Right atrium auricular region (tissue), 2 donors: Measurements from ENCODE around the gene MRPS18A. TPM values are rescaled to one million over a fixed set of nuclear protein-coding genes. Genes with fewer than 3 reads are reported as not detected.
A peak's percentile ranks its signal among the peaks of the same experiment; 100 is the strongest.

ENCODE experiments used
- DNase-seq: peaks from one replicate; pipeline ENCODE4 v3.0.0-alpha.2; 2019; ENCODE audit warnings: low spot score
- H3K27ac ChIP-seq, 2 donors: fragments of 200-600 bp; sonication (generic); 1 replicate in 1 of 2; 2 replicates in 1 of 2; pipeline ENCODE4 v1.5.1; 2016 to 2019
- H3K27me3 ChIP-seq, 2 donors: fragments of 200-600 bp; sonication (generic); one replicate each; pipeline versions ENCODE4 v1.5.1 to v1.6.0; 2017 to 2019
- H3K36me3 ChIP-seq: fragments of 200-600 bp; sonication (generic); one replicate; pipeline ENCODE4 v1.5.1; 2016
- H3K4me1 ChIP-seq, 2 donors: fragments of 200-600 bp; sonication (generic); one replicate each; pipeline versions ENCODE4 v1.5.1 to v1.6.0; 2017 to 2019
- H3K4me3 ChIP-seq, 2 donors: fragments of 200-600 bp; sonication (generic); 1 replicate in 1 of 2; 2 replicates in 1 of 2; pipeline ENCODE4 v1.5.1; 2017 to 2019; ENCODE audit warnings: mild to moderate bottlenecking in 1 of 2, moderate library complexity in 1 of 2
- H3K9me3 ChIP-seq, 2 donors: fragments of 200-600 bp; sonication (generic); one replicate each; pipeline ENCODE4 v1.5.1; 2019
- CTCF ChIP-seq, 2 donors: fragments of 200-600 bp; sonication (generic); IDR thresholded peaks; one replicate each; pipeline ENCODE4 v1.5.1; 2019; ENCODE audit warnings: antibody characterized with exemption in 2 of 2
- total RNA-seq, 2 donors: library from RNA; depleted of rRNA; stranded (reverse); fragments of >200 nt; gene quantifications; one replicate each; pipeline ENCODE4 v1.1.0, GENCODE V29; 2016

The MRPS18A gene
- total RNA-seq, 2 donors from 2014 or later, result 40.4 to 42.7 TPM

GRCh38 chr6:43699564-43700186 lies 12.1 kb upstream of the MRPS18A start:
- H3K9me3 ChIP-seq, result no peaks in the 10 kb centered on the region
- TF ChIP-seq CTCF (IDR thresholded peaks at IDR 0.05), result no peak
- DNase-seq, result no peak
- H3K4me1 ChIP-seq, result peaks cover 0 to 44% of the 10 kb centered on the region in 2 donors
- H3K4me3 ChIP-seq, result no peak overlapping the region
- H3K27me3 ChIP-seq, result no peaks in the 10 kb centered on the region
- H3K27ac ChIP-seq, result peak overlapping the region in 1 of 2 donors; percentile 20
- H3K36me3 ChIP-seq, result no peaks in the 10 kb centered on the region

DNA sequence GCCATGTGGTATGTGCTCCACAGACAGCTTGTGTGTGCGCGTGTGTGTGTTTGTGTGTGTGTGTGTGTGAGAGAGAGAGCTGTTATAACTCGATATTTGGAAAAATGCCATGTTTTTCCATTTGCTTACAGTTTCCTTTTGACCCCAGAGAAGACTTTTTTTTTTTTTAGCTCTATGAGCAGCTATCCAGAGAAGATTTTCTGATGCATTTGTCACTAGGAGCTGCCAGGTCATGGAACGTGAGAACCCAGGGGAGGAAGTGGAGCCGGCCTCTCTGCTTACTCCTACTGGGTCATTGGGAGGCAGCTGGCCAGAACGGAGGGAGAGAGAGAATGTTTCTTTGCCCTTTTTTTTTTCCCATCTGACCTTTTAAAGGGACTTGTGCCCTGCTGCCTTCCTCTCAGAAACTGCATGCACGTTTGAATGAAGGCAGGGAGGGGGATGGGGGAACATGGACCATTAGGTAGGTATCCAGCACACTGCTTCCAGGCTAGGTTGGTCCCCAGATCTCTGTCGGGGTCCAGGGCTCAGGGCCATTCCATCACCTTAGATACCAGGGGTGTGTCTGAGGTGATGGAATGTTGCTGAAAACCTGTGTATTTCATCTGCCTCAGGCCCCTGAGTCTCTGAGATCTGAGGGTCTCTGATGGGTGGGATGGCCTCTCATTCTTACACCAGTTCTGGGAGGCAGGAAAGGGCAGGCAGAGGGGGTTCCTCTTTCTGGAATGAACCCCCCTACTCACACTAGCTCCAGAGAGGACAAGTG lies 11.2 kb upstream of the MRPS18A start:
- no peaks in the 10 kb centered on the region for H3K27me3 ChIP-seq
- no peaks in the 10 kb centered on the region for H3K36me3 ChIP-seq
- no peaks in the 10 kb centered on the region for H3K9me3 ChIP-seq
- H3K27ac ChIP-seq, result peak overlapping the region in 1 of 2 donors; percentile 43
- no peak overlapping the region for H3K4me3 ChIP-seq
- no peak for DNase-seq
- TF ChIP-seq CTCF (IDR thresholded peaks at IDR 0.05), result no peak
- H3K4me1 ChIP-seq, result peaks cover 0 to 42% of the 10 kb centered on the region in 2 donors

DNA sequence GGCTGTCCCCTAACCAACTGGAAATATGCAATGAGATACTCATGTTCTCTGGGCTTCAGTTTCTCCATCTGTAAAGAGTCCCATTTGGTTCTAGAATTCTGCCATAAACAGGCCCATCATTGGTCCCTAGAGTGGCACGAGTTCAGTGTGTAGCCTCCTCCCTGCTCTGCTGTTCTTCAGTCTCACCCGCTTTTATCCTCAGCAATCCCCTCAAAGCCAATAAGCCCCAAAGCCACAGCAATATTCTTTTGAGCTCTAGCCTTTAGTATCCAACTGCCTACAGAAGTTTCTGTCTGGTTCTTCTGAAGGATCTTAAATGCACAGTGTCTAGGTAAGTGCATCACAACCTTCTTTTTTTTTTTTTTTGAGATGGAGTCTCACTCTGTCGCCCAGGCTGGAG lies 9.8 kb upstream of the MRPS18A start:
- no peak for DNase-seq
- no peaks in the 10 kb centered on the region for H3K9me3 ChIP-seq
- H3K4me1 ChIP-seq, result peaks cover 0 to 29% of the 10 kb centered on the region in 2 donors
- no peaks in the 10 kb centered on the region for H3K27me3 ChIP-seq
- H3K27ac ChIP-seq, result no peak overlapping the region
- no peaks in the 10 kb centered on the region for H3K36me3 ChIP-seq
- no peak overlapping the region for H3K4me3 ChIP-seq
- no peak for TF ChIP-seq CTCF (IDR thresholded peaks at IDR 0.05)

DNA sequence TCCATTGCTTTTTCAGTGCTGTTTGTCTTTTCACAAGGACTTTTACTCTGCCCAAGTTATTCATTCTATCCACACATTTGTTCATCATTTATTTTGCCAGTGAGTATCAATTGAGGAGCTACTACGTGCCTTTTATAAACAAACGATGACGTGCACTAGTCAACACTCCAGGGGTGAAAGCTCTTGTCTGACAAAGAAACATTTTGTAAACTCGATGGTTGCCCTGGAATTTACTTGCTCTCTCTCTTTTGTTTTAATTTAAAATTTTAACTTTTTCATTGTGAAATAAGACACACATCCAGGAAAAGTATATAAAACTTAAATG lies 8.3 kb upstream of the MRPS18A start:
- Histone ChIP-seq H3K9me3 (no peaks in the 10 kb centered on the region), H3K4me3 (no peak overlapping the region), H3K36me3 (no peaks in the 10 kb centered on the region), H3K4me1 (peaks cover 0 to 21% of the 10 kb centered on the region in 2 donors), H3K27ac (no peak overlapping the region), H3K27me3 (no peaks in the 10 kb centered on the region)
- TF ChIP-seq CTCF (IDR thresholded peaks at IDR 0.05), result no peak
- no peak for DNase-seq

DNA sequence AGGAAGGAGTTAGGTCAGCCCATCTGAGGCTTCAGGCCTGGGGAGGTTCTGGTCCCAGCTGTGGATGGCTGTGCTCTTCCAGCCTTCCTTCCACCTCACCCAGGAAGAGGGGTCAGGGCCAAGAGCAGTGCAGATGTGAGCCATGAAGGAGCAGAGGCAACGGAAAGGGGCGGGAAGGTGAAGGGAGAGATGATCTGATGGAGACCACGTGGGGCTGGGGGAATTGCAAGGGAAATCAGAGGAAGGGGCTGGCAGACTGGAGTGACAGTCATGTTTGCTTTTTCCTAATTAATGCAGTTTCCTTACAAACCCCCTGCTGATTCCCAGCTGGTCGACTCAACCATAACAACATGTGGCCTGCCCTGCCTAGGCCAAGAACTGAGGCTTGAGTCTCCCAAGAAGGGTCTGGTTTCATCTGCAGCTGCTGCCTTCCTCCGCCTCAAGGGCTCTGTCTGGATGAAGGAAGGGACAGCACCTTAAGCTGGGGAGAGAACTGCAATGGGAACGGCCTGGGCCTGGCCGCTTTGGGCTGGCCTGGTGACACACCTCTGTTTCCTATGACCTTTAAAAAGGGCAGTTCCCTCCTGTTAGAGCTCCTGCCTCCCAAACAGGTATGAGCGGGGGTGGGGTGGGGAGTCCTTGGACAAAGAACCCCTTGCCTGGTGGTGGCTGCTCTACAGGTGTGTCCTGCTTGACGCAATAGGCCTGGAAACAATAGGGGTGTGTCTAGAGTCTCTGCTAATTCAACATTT lies 7.8 kb upstream of the MRPS18A start:
- Histone ChIP-seq H3K9me3 (no peaks in the 10 kb centered on the region), H3K27ac (no peak overlapping the region), H3K4me1 (peaks cover 0 to 21% of the 10 kb centered on the region in 2 donors), H3K27me3 (no peaks in the 10 kb centered on the region), H3K4me3 (no peak overlapping the region), H3K36me3 (no peaks in the 10 kb centered on the region)
- no peak for DNase-seq
- no peak for TF ChIP-seq CTCF (IDR thresholded peaks at IDR 0.05)
